ENCODE measurements around the gene ASPHD1. TPM values are rescaled to one million over a fixed set of nuclear protein-coding genes. Genes with fewer than 3 reads are reported as not detected.

Gene ASPHD1
- not detected for total RNA-seq
- polyA plus RNA-seq = not detected

GRCh38 chr16:29900102-29900887 is at the start of gene ASPHD1:
Gene ASPHD1, plus strand, starts transcription at chr16:29900488. Its CDS starts 484 bp downstream, at chr16:29900972.
- Histone ChIP-seq H3K36me3 (ENCODE audit: control insufficient read depth, insufficient read depth, low read length) (no peaks in the 10 kb centered on the region), H3K27me3 (ENCODE audit: control insufficient read depth, insufficient read depth, low read length) (peaks cover 11% of the 10 kb centered on the region), H3K27ac (ENCODE audit: insufficient read depth, low read length, poor library complexity, severe bottlenecking) (no peak within 1 kb of the TSS), H3K9me3 (ENCODE audit: control insufficient read depth in 2 of 2, low read length in 2 of 2) (no peaks in the 10 kb centered on the region), H3K4me1 (ENCODE audit: control insufficient read depth, insufficient read depth, low read length, poor library complexity, severe bottlenecking) (peaks cover 17% of the 10 kb centered on the region), H3K4me3 (ENCODE audit: low read depth, low read length) (no peak within 1 kb of the TSS)
- ATAC-seq (ENCODE audit: low read depth in 2 of 2) (peak; percentile 74 to 78), DNase-seq (peak; percentile 53 to 80 (median 69))
- Mint-ChIP-seq H3K4me1 (peaks cover 0 to 15% (median 4%) of the 10 kb centered on the region in 4 donors), H3K4me3 (peak within 1 kb of the TSS; percentile 71 to 74 (median 73)), H3K27me3 (peaks cover 35% of the 10 kb centered on the region), H3K36me3 (no peaks in the 10 kb centered on the region), H3K9me3 (peaks cover 0 to 1% (median 0%) of the 10 kb centered on the region in 7 donors), H3K27ac (peak within 1 kb of the TSS in 1 of 3 donors; percentile 45)

- H3K4me3 Mint-ChIP-seq = no peak overlapping the region
- Histone ChIP-seq H3K27me3 (ENCODE audit: control insufficient read depth, insufficient read depth, low read length) (no peaks in the 10 kb centered on the region), H3K9me3 (ENCODE audit: control insufficient read depth in 2 of 2, low read length in 2 of 2) (no peaks in the 10 kb centered on the region), H3K36me3 (ENCODE audit: control insufficient read depth, insufficient read depth, low read length) (peaks cover 19% of the 10 kb centered on the region), H3K27ac (ENCODE audit: insufficient read depth, low read length, poor library complexity, severe bottlenecking) (no peak overlapping the region), H3K4me1 (ENCODE audit: control insufficient read depth, insufficient read depth, low read length, poor library complexity, severe bottlenecking) (no peaks in the 10 kb centered on the region), H3K4me3 (ENCODE audit: low read depth, low read length) (no peak overlapping the region)
- H3K27ac Mint-ChIP-seq = peak overlapping the region in 1 of 3 donors; percentile 57
- DNase-seq = no peak
- no peaks in the 10 kb centered on the region for H3K27me3 Mint-ChIP-seq
- no peak for ATAC-seq (ENCODE audit: low read depth in 2 of 2)
- H3K36me3 Mint-ChIP-seq = peaks cover 8% of the 10 kb centered on the region
- peaks cover 0 to 10% (median 0%) of the 10 kb centered on the region in 4 donors for H3K4me1 Mint-ChIP-seq
- H3K9me3 Mint-ChIP-seq = no peaks in the 10 kb centered on the region
Measured at GRCh38 chr16:29850998-29851397, 49.3 kb upstream of the ASPHD1 start.

GRCh38 chr16:29852654-29853053 is 47.6 kb upstream of the ASPHD1 start:
- Mint-ChIP-seq H3K4me3 (no peak overlapping the region), H3K4me1 (peaks cover 0 to 10% (median 1%) of the 10 kb centered on the region in 4 donors), H3K9me3 (no peaks in the 10 kb centered on the region), H3K27me3 (no peaks in the 10 kb centered on the region), H3K36me3 (peaks cover 8% of the 10 kb centered on the region), H3K27ac (no peak overlapping the region)
- no peak for DNase-seq
- H3K27ac ChIP-seq (ENCODE audit: insufficient read depth, low read length, poor library complexity, severe bottlenecking) = no peak overlapping the region
- no peaks in the 10 kb centered on the region for H3K4me1 ChIP-seq (ENCODE audit: control insufficient read depth, insufficient read depth, low read length, poor library complexity, severe bottlenecking)
- H3K36me3 ChIP-seq (ENCODE audit: control insufficient read depth, insufficient read depth, low read length) = peaks cover 2% of the 10 kb centered on the region
- no peak for ATAC-seq (ENCODE audit: low read depth in 2 of 2)
- no peaks in the 10 kb centered on the region for H3K27me3 ChIP-seq (ENCODE audit: control insufficient read depth, insufficient read depth, low read length)
- H3K9me3 ChIP-seq (ENCODE audit: control insufficient read depth in 2 of 2, low read length in 2 of 2) = no peaks in the 10 kb centered on the region
- no peak overlapping the region for H3K4me3 ChIP-seq (ENCODE audit: low read depth, low read length)

GRCh38 chr16:29854520-29855100 is 45.7 kb upstream of the ASPHD1 start:
- Mint-ChIP-seq H3K4me1 (peaks cover 0 to 9% (median 5%) of the 10 kb centered on the region in 4 donors), H3K27ac (peak overlapping the region in 1 of 3 donors; percentile 92), H3K36me3 (peaks cover 19% of the 10 kb centered on the region), H3K9me3 (no peaks in the 10 kb centered on the region), H3K27me3 (no peaks in the 10 kb centered on the region), H3K4me3 (no peak overlapping the region)
- DNase-seq = no peak
- H3K4me3 ChIP-seq (ENCODE audit: low read depth, low read length) = no peak overlapping the region
- H3K9me3 ChIP-seq (ENCODE audit: control insufficient read depth in 2 of 2, low read length in 2 of 2) = no peaks in the 10 kb centered on the region
- no peaks in the 10 kb centered on the region for H3K4me1 ChIP-seq (ENCODE audit: control insufficient read depth, insufficient read depth, low read length, poor library complexity, severe bottlenecking)
- no peak overlapping the region for H3K27ac ChIP-seq (ENCODE audit: insufficient read depth, low read length, poor library complexity, severe bottlenecking)
- no peak for ATAC-seq (ENCODE audit: low read depth in 2 of 2)
- peaks cover 12% of the 10 kb centered on the region for H3K36me3 ChIP-seq (ENCODE audit: control insufficient read depth, insufficient read depth, low read length)
- H3K27me3 ChIP-seq (ENCODE audit: control insufficient read depth, insufficient read depth, low read length) = no peaks in the 10 kb centered on the region

- no peak overlapping the region for H3K4me3 ChIP-seq (ENCODE audit: low read depth, low read length)
- Mint-ChIP-seq H3K36me3 (peaks cover 23% of the 10 kb centered on the region), H3K4me1 (peaks cover 5 to 27% (median 12%) of the 10 kb centered on the region in 4 donors), H3K4me3 (peak overlapping the region in 2 of 4 donors; percentile 6 to 64), H3K27ac (peak overlapping the region in 1 of 3 donors; percentile 87), H3K9me3 (no peaks in the 10 kb centered on the region), H3K27me3 (no peaks in the 10 kb centered on the region)
- H3K27me3 ChIP-seq (ENCODE audit: control insufficient read depth, insufficient read depth, low read length) = no peaks in the 10 kb centered on the region
- H3K9me3 ChIP-seq (ENCODE audit: control insufficient read depth in 2 of 2, low read length in 2 of 2) = no peaks in the 10 kb centered on the region
- peaks cover 25% of the 10 kb centered on the region for H3K36me3 ChIP-seq (ENCODE audit: control insufficient read depth, insufficient read depth, low read length)
- DNase-seq (no peak), ATAC-seq (ENCODE audit: low read depth in 2 of 2) (no peak)
- H3K4me1 ChIP-seq (ENCODE audit: control insufficient read depth, insufficient read depth, low read length, poor library complexity, severe bottlenecking) = peaks cover 14% of the 10 kb centered on the region
- no peak overlapping the region for H3K27ac ChIP-seq (ENCODE audit: insufficient read depth, low read length, poor library complexity, severe bottlenecking)
Measured at GRCh38 chr16:29857133-29857760, 43.0 kb upstream of the ASPHD1 start.

- ATAC-seq (ENCODE audit: low read depth in 2 of 2) (no peak), DNase-seq (no peak)
- Histone ChIP-seq H3K4me3 (ENCODE audit: low read depth, low read length) (no peak overlapping the region), H3K27me3 (ENCODE audit: control insufficient read depth, insufficient read depth, low read length) (no peaks in the 10 kb centered on the region), H3K36me3 (ENCODE audit: control insufficient read depth, insufficient read depth, low read length) (peaks cover 25% of the 10 kb centered on the region), H3K9me3 (ENCODE audit: control insufficient read depth in 2 of 2, low read length in 2 of 2) (no peaks in the 10 kb centered on the region), H3K4me1 (ENCODE audit: control insufficient read depth, insufficient read depth, low read length, poor library complexity, severe bottlenecking) (peaks cover 21% of the 10 kb centered on the region), H3K27ac (ENCODE audit: insufficient read depth, low read length, poor library complexity, severe bottlenecking) (no peak overlapping the region)
- Mint-ChIP-seq H3K4me3 (peak overlapping the region in 2 of 4 donors; percentile 26 to 52), H3K36me3 (peaks cover 23% of the 10 kb centered on the region), H3K4me1 (peaks cover 5 to 34% (median 14%) of the 10 kb centered on the region in 4 donors), H3K27me3 (no peaks in the 10 kb centered on the region), H3K27ac (no peak overlapping the region), H3K9me3 (no peaks in the 10 kb centered on the region)
Measured at GRCh38 chr16:29858149-29858849, 42.0 kb upstream of the ASPHD1 start.

- Mint-ChIP-seq H3K27me3 (peaks cover 4% of the 10 kb centered on the region), H3K4me1 (peaks cover 5 to 39% (median 16%) of the 10 kb centered on the region in 4 donors), H3K4me3 (peak overlapping the region in 3 of 4 donors; percentile 21 to 64 (median 61)), H3K36me3 (peaks cover 23% of the 10 kb centered on the region), H3K9me3 (no peaks in the 10 kb centered on the region), H3K27ac (no peak overlapping the region)
- Histone ChIP-seq H3K4me3 (ENCODE audit: low read depth, low read length) (no peak overlapping the region), H3K9me3 (ENCODE audit: control insufficient read depth in 2 of 2, low read length in 2 of 2) (no peaks in the 10 kb centered on the region), H3K27me3 (ENCODE audit: control insufficient read depth, insufficient read depth, low read length) (no peaks in the 10 kb centered on the region), H3K4me1 (ENCODE audit: control insufficient read depth, insufficient read depth, low read length, poor library complexity, severe bottlenecking) (peaks cover 27% of the 10 kb centered on the region), H3K36me3 (ENCODE audit: control insufficient read depth, insufficient read depth, low read length) (peaks cover 25% of the 10 kb centered on the region), H3K27ac (ENCODE audit: insufficient read depth, low read length, poor library complexity, severe bottlenecking) (no peak overlapping the region)
- no peak for DNase-seq
- no peak for ATAC-seq (ENCODE audit: low read depth in 2 of 2)
Measured at GRCh38 chr16:29858974-29859373, 41.3 kb upstream of the ASPHD1 start.
